T-helper 17 cell (primary cell): ENCODE results near the gene KIAA1210. TPM values are rescaled to one million over a fixed set of nuclear protein-coding genes. Genes with fewer than 3 reads are reported as not detected.

Experiments
- ATAC-seq: fragments of 150-1000 bp; cut with Tn5 transposase; 2 replicates; pipeline ENCODE4 v1.10.0; 2021; ENCODE audit warnings: mild to moderate bottlenecking, moderate library complexity
- DNase-seq, 3 donors: peaks; one replicate each; pipeline versions ENCODE4 v3.0.0 to v3.0.0-alpha.2; 2020 to 2021
- H3K9me3 ChIP-seq: one replicate; pipeline ENCODE4 v1.7.0; 2013; ENCODE audit warnings: low read length, mild to moderate bottlenecking; ENCODE audit not compliant: control insufficient read depth, poor library complexity, severe bottlenecking
- H3K27ac Mint-ChIP-seq: one replicate; pipeline ENCODE4 v1.8.0; 2022; ENCODE audit warnings: mild to moderate bottlenecking, moderate library complexity, mixed read lengths
- H3K27me3 Mint-ChIP-seq: one replicate; pipeline ENCODE4 v1.8.0; 2022; ENCODE audit warnings: mixed read lengths
- H3K36me3 Mint-ChIP-seq: one replicate; pipeline ENCODE4 v1.8.0; 2022; ENCODE audit warnings: low read depth, mixed read lengths
- H3K4me1 Mint-ChIP-seq: one replicate; pipeline ENCODE4 v1.8.0; 2022; ENCODE audit warnings: mild to moderate bottlenecking, mixed read lengths
- H3K4me3 Mint-ChIP-seq: one replicate; pipeline ENCODE4 v1.8.0; 2022; ENCODE audit warnings: mild to moderate bottlenecking, moderate library complexity, mixed read lengths
- total RNA-seq, 4 donors: library from RNA in 2 of 4; stranded (reverse) in 2 of 4; gene quantifications; one replicate each; pipeline ENCODE4 v1.2.3 and lab custom pipeline; 2022 to 2026

The KIAA1210 gene
- total RNA-seq, 2 donors from 2014 or later, result not detected

DNA sequence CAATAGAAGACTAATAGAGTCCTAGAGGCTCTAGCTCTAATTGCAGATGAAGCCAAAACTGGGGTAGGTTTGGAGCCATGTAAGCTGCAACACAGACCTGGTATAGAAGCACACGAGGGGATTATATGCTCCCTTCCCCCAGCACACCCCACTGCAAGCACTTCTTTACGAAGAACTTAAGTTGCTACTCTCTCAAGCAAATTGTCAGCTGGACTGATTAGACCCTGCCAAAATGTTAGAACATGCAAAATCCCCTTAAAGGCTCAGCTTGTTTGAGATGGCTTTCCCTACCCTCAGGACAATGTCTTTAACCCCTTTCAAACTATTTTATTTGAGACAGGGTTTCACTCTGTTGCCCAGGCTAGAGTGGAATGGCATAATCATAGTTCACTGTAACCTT, 4.7 kb upstream of the KIAA1210 start:
- DNase-seq (no peak), ATAC-seq (no peak)
- no peaks in the 10 kb centered on the region for H3K9me3 ChIP-seq
- peaks cover 12% of the 10 kb centered on the region for H3K27me3 Mint-ChIP-seq
- H3K4me1 Mint-ChIP-seq, result peaks cover 2% of the 10 kb centered on the region
- H3K27ac Mint-ChIP-seq, result no peak overlapping the region
- no peaks in the 10 kb centered on the region for H3K36me3 Mint-ChIP-seq
- H3K4me3 Mint-ChIP-seq, result no peak overlapping the region

DNA sequence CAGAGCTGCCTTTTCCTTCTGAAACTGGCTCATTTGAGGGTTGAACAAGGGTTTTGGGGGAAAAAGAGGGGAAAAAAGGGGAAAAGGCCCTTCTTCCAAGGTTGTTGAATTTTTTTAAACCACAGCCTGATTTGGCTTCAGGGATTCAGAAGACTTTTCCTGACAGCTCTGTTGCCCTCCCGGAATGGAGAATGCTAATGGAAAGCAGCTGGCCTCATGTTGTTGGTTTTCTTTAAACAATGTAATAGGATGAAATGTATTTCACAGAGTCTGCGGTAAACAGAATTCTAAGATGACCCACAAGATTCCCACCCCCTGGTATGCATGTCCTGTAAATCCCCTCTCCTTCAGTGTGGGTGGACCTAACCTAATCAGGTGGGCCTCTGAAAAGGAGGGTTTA, 3.3 kb upstream of the KIAA1210 start:
- H3K36me3 Mint-ChIP-seq, result no peaks in the 10 kb centered on the region
- H3K9me3 ChIP-seq, result no peaks in the 10 kb centered on the region
- H3K27ac Mint-ChIP-seq, result no peak overlapping the region
- no peak for ATAC-seq
- peaks cover 2% of the 10 kb centered on the region for H3K4me1 Mint-ChIP-seq
- H3K27me3 Mint-ChIP-seq, result peaks cover 12% of the 10 kb centered on the region
- H3K4me3 Mint-ChIP-seq, result no peak overlapping the region
- no peak for DNase-seq

DNA sequence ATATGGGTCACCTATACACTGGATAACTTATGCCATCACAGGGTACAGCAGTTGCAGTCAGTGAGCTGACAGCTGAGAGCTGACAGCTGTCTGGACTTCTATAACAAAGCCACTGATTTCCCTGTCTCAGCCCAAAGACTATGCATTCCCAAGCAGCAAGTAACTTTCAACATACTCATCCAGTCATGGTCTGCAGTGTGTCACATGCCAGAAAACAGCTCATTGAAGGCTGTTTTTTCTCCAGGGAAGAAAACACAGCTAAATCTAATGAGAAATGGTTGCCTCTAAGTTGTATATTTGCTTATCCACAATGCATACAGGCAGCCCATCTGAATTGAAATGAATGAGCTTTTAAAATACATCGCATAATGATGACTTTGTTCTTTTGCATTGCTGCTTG, 6.3 kb downstream of the KIAA1210 start:
- no peak overlapping the region for H3K27ac Mint-ChIP-seq
- no peaks in the 10 kb centered on the region for H3K9me3 ChIP-seq
- no peak overlapping the region for H3K4me3 Mint-ChIP-seq
- no peaks in the 10 kb centered on the region for H3K27me3 Mint-ChIP-seq
- peaks cover 4% of the 10 kb centered on the region for H3K4me1 Mint-ChIP-seq
- no peaks in the 10 kb centered on the region for H3K36me3 Mint-ChIP-seq
- no peak for DNase-seq
- ATAC-seq, result no peak

DNA sequence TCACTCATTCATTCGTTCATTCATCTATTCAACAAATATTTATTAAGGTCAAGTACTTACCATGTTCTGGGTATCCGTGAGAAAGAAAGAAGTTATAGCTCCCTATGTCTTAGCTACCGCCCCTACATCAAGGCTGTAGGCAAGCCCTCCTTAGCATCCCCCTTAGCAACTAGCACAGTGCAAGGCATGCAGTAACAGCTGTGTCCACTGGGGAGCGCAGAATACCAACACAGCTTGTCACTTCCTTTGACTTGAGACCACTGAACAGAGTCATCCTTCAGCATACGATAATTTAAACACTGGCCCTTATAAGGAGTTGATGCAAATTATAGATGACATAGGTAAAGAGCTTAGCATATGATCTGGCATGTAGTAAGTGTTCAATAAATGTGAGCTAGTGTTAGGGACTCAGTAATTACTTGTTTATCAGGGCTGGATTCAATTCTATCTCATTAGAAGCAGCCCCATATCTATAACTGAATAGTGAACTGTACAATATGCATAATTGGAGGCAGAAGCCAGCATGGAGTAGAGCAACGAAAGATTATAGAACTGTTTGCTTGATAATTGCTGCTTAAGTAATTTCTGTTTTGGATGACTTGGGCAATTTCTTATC, 8.7 kb downstream of the KIAA1210 start:
- Mint-ChIP-seq H3K36me3 (no peaks in the 10 kb centered on the region), H3K4me3 (no peak overlapping the region), H3K27me3 (no peaks in the 10 kb centered on the region), H3K27ac (no peak overlapping the region), H3K4me1 (peaks cover 4% of the 10 kb centered on the region)
- DNase-seq (peak in 2 of 3 donors; percentile 10 to 19), ATAC-seq (peak; percentile 75)
- H3K9me3 ChIP-seq, result no peaks in the 10 kb centered on the region

DNA sequence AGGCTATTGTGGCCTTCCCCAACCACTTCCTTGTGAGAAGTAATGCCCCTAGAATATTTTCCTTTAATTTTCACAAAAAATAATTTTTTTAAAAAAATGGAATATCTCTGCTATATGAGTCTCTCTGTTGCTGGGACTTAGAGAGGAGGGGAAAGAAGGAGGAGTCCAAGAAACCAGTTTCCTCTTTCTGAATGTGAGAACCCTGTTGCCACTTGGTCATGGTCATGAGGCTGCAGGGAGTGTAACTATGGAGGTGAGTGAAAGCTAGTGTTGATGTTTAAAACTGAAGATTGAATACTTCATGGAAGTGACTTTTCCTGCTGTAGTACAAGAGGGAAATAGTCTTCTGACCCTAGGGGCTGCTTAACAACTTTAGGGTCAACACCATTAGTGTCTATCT, 20.4 kb downstream of the KIAA1210 start:
- H3K9me3 ChIP-seq, result no peaks in the 10 kb centered on the region
- Mint-ChIP-seq H3K4me3 (no peak overlapping the region), H3K4me1 (no peaks in the 10 kb centered on the region), H3K27me3 (peaks cover 4% of the 10 kb centered on the region), H3K27ac (no peak overlapping the region), H3K36me3 (no peaks in the 10 kb centered on the region)
- ATAC-seq (no peak), DNase-seq (no peak)

DNA sequence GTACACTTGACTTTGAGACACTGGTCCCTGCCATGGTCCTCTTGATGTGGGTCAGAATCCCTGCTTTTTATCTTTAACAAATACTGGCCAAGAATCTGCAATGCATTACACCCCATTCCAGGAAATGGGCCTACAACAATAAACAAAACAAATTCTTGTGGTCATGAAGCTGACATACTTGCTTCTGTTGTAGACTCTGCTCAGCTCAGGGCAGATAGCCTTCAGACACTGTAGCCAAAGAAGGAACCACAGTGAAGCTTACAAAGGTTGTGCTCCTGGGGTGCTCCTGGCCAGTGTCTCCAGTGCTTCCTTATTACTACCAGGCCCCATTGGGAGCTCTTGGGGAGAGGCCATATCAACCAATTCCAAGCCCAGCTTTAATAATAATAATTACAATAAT, 21.8 kb downstream of the KIAA1210 start:
- H3K9me3 ChIP-seq, result no peaks in the 10 kb centered on the region
- no peak overlapping the region for H3K27ac Mint-ChIP-seq
- H3K4me3 Mint-ChIP-seq, result no peak overlapping the region
- H3K36me3 Mint-ChIP-seq, result no peaks in the 10 kb centered on the region
- H3K4me1 Mint-ChIP-seq, result no peaks in the 10 kb centered on the region
- DNase-seq, result no peak
- H3K27me3 Mint-ChIP-seq, result peaks cover 4% of the 10 kb centered on the region
- no peak for ATAC-seq

DNA sequence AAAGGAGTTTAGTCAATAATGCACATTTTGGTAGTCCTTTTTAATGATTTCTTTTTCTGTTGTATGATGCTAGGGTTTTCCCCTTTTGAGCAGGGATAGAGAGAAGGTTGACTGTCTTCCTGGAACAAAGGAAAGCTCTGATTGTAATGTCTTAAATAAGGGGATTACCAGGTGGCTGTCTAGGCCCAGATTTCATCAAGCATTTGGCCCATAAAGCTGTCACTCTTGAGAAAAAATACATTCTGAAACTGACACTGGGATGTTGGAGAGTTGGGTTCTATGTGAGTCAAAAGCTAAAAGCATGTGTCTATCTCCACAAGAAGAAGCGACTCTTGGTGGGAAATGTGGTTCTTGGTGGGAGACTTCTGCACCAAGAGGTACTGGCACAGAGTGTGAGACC, 26.4 kb downstream of the KIAA1210 start:
- H3K27me3 Mint-ChIP-seq, result peaks cover 7% of the 10 kb centered on the region
- no peaks in the 10 kb centered on the region for H3K4me1 Mint-ChIP-seq
- DNase-seq (no peak), ATAC-seq (no peak)
- H3K36me3 Mint-ChIP-seq, result no peaks in the 10 kb centered on the region
- H3K9me3 ChIP-seq, result no peaks in the 10 kb centered on the region
- H3K4me3 Mint-ChIP-seq, result no peak overlapping the region
- no peak overlapping the region for H3K27ac Mint-ChIP-seq

DNA sequence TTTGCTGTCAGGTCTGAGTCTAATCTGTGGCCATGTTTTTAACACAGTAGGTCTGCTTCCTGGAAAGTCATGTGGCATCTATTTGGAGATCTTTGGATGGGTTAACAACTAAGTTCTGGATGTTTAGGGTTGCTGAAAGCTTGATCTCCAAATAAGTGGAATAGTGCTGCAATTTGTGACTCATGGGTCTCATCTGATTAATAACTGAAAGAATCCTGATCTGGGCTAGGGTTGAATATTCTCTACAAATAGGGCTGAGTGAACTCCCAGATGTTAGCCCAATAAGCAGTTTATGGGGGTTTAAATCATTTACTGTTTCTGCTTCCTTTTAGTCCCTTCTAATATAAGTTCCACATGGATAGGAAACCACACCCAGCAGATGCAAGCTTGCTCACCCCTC, 31.7 kb downstream of the KIAA1210 start:
- Mint-ChIP-seq H3K27me3 (peaks cover 14% of the 10 kb centered on the region), H3K4me3 (no peak overlapping the region), H3K27ac (no peak overlapping the region), H3K4me1 (no peaks in the 10 kb centered on the region), H3K36me3 (no peaks in the 10 kb centered on the region)
- no peak for ATAC-seq
- DNase-seq, result no peak
- H3K9me3 ChIP-seq, result no peaks in the 10 kb centered on the region

DNA sequence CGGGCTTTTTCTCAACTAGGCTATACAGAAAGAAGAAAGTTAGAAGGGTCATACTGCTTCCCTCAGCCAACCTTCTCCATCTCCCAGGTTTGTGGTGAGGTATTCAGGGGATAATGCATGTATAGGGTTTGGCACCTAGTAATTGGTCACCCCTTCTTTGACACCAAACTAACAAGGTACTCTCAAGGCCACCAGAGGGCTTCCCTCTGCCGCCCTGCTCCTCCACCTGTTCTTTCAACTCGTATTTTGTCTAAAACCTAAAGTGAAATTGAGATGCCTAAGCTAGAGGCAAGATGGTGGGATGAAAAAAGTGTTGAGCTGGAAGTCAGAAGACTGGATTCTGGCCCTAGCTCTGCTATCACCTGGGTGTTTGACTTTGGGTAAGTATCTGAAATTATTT, 32.8 kb downstream of the KIAA1210 start:
- peaks cover 14% of the 10 kb centered on the region for H3K27me3 Mint-ChIP-seq
- ATAC-seq (no peak), DNase-seq (no peak)
- no peaks in the 10 kb centered on the region for H3K4me1 Mint-ChIP-seq
- H3K27ac Mint-ChIP-seq, result no peak overlapping the region
- no peaks in the 10 kb centered on the region for H3K9me3 ChIP-seq
- no peaks in the 10 kb centered on the region for H3K36me3 Mint-ChIP-seq
- no peak overlapping the region for H3K4me3 Mint-ChIP-seq

DNA sequence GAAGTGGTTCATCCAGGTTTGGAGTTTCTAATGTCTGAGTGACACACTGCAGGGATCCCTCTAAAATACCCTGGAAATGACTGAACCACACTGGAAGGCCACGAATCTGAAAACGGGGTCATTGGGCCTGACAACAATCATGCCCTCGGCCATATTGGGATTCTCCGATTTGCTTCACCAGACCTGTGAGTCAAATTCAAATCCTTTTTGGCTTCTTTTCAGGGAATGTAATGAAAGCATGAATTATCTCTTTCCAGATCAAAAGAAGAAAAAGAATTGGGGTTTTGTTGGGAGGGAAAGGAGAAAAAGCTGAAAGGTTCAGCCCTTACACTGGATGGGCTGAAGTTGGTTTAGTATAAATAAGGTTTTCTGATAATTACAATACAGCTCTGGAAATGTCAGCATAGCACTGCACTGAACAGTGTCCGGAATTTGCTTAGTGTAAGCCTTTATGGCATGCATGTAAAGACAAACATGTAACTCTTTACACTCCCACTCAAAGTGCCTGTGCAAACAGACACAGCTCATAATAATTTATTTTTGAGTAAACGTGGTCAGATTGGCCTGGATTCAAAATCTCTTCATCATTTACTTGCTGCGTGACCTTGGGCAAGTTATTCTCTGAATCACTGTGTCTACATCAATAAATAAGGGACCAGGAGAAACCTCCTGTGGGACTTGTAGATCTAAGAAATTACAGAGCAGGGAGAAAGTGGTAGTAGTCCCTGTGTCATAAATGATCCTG, 33.4 kb downstream of the KIAA1210 start:
- Mint-ChIP-seq H3K4me3 (no peak overlapping the region), H3K27me3 (peaks cover 14% of the 10 kb centered on the region), H3K36me3 (no peaks in the 10 kb centered on the region), H3K4me1 (no peaks in the 10 kb centered on the region), H3K27ac (no peak overlapping the region)
- no peaks in the 10 kb centered on the region for H3K9me3 ChIP-seq
- no peak for ATAC-seq
- no peak for DNase-seq

DNA sequence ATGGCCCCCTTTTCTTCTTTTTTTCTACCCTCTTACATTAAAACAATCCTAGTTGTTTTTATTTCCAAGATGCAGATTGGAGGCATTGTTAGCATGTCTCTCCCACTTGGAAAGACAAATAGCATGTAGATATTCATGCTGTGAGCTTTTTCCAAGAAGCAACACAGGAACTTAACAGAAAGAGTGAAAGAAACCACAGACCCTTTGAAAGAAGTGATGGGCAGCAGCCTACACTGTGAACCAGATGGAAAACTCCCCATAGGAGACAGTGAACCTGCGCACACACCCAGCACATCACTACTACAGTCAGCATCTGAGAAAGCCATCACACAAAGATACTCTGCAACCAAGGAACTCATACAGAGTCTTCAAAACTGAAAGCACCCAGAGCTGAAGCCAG, 37.0 kb downstream of the KIAA1210 start:
- Mint-ChIP-seq H3K4me1 (no peaks in the 10 kb centered on the region), H3K4me3 (no peak overlapping the region), H3K36me3 (no peaks in the 10 kb centered on the region), H3K27ac (no peak overlapping the region), H3K27me3 (peaks cover 8% of the 10 kb centered on the region)
- DNase-seq (no peak), ATAC-seq (no peak)
- no peaks in the 10 kb centered on the region for H3K9me3 ChIP-seq

DNA sequence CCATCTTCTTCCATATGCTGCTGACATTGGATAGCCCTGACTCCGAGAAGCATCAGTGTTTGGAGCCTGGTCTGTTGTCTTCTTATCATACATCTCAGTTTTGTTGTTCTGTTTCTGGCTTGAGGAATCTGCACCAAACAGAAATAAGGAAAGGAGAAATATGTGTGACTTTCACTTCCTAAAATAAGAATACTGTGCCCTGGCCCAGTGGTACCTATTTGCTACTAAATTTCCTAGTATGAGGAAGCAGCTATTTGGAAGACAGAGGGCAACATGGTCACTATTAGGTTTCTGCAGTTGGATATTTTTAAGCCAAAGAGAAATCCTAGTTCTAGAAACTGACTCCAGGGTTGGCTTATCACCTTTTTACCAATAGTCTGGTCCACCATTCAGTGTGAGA, 38.0 kb downstream of the KIAA1210 start:
- Mint-ChIP-seq H3K4me3 (no peak overlapping the region), H3K4me1 (no peaks in the 10 kb centered on the region), H3K36me3 (no peaks in the 10 kb centered on the region), H3K27ac (no peak overlapping the region), H3K27me3 (peaks cover 8% of the 10 kb centered on the region)
- H3K9me3 ChIP-seq, result no peaks in the 10 kb centered on the region
- DNase-seq, result no peak
- no peak for ATAC-seq

DNA sequence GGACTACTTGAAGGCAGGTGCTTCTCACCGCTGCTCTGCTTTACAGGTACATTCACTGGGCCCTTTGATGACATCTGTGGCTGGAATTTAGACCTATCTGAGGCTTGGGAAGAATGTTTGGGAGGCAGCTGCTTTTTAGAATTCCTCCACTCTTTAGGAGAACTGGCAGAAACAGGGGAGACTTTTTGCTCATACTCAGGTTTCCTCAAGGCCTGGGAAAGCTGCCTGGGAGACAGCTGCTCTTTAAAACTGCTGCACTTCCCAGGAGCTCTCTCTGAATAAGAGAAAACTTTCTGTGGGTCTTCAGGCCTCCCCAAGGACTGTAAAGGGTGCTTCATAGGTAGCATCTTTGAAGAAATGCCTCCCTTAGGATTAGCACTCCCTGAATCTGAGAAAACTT, 40.5 kb downstream of the KIAA1210 start:
- H3K36me3 Mint-ChIP-seq, result no peaks in the 10 kb centered on the region
- DNase-seq, result no peak
- no peak overlapping the region for H3K4me3 Mint-ChIP-seq
- H3K4me1 Mint-ChIP-seq, result no peaks in the 10 kb centered on the region
- H3K27me3 Mint-ChIP-seq, result peaks cover 8% of the 10 kb centered on the region
- ATAC-seq, result no peak
- no peak overlapping the region for H3K27ac Mint-ChIP-seq
- no peaks in the 10 kb centered on the region for H3K9me3 ChIP-seq

DNA sequence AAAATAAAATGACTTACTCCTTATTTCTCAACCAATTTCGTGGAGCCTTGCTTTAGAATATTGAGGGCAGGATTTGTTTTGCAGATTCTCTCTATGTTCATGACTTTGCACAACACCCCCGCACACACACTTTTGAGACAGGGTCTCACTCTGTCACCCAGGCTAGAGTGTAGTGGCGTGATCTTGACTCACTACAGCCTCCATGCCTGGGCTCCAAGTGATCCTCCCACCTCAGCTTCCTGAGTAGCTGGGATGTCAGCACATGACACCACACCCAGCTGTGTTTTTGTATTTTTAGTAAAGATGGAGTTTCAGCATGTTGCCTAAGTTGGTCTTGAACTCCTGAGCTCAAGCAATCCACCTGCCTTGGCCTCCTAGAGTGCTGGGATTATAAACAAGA, 42.8 kb downstream of the KIAA1210 start:
- DNase-seq, result no peak
- no peaks in the 10 kb centered on the region for H3K4me1 Mint-ChIP-seq
- no peaks in the 10 kb centered on the region for H3K9me3 ChIP-seq
- no peak overlapping the region for H3K4me3 Mint-ChIP-seq
- H3K27me3 Mint-ChIP-seq, result peaks cover 2% of the 10 kb centered on the region
- no peaks in the 10 kb centered on the region for H3K36me3 Mint-ChIP-seq
- ATAC-seq, result no peak
- H3K27ac Mint-ChIP-seq, result no peak overlapping the region
